GM12872 (cell line): ENCODE results near the gene MED13L.

Experiments
- TF ChIP-seq, protein P1 (sequence below): IDR thresholded peaks from 3 replicates; pipeline ENCODE4 v1.5.1; 2011; ENCODE audit warnings: low read depth, mild to moderate bottlenecking, low read length, moderate library complexity; ENCODE audit not compliant: insufficient read depth

The MED13L gene

DNA sequence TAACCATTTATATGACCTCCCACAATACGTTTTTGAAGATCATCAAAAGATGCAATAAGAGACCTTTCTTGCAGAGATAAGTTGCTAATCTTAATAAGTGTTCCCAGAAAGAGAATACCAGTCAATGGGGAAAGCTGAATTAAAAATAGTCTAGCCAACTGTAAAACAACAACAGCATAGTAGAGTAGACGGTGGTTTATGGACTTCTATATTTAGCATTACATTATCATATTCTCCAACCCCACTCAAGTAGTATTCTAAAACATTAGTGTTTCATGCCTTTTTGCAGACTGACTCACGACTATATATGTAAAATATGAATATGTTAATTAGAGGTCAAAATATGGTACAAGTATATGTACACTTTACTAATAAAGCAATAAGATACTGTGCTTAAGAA is 218.9 kb downstream of the MED13L start:
- TF ChIP-seq, protein P1, sequence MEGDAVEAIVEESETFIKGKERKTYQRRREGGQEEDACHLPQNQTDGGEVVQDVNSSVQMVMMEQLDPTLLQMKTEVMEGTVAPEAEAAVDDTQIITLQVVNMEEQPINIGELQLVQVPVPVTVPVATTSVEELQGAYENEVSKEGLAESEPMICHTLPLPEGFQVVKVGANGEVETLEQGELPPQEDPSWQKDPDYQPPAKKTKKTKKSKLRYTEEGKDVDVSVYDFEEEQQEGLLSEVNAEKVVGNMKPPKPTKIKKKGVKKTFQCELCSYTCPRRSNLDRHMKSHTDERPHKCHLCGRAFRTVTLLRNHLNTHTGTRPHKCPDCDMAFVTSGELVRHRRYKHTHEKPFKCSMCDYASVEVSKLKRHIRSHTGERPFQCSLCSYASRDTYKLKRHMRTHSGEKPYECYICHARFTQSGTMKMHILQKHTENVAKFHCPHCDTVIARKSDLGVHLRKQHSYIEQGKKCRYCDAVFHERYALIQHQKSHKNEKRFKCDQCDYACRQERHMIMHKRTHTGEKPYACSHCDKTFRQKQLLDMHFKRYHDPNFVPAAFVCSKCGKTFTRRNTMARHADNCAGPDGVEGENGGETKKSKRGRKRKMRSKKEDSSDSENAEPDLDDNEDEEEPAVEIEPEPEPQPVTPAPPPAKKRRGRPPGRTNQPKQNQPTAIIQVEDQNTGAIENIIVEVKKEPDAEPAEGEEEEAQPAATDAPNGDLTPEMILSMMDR = no peak

DNA sequence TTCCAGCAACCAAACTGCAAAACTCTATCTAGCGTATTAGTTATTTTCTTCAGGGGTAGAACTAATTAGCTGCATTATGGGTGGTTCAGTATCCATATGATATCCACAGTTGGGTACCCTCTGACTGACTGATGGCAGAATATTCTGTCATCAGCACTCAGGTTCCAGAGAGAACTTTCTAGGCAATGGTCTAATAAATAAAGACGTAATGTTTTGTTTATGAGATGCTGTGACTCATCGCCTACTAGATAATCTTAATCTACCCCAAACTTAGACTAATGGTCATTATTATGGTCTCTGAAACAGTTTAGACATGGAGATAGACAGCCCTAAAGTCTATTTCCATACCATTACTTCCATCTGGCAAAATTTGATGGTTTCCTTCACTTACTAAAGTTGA is 220.1 kb downstream of the MED13L start:
- TF ChIP-seq, protein P1 = no peak

DNA sequence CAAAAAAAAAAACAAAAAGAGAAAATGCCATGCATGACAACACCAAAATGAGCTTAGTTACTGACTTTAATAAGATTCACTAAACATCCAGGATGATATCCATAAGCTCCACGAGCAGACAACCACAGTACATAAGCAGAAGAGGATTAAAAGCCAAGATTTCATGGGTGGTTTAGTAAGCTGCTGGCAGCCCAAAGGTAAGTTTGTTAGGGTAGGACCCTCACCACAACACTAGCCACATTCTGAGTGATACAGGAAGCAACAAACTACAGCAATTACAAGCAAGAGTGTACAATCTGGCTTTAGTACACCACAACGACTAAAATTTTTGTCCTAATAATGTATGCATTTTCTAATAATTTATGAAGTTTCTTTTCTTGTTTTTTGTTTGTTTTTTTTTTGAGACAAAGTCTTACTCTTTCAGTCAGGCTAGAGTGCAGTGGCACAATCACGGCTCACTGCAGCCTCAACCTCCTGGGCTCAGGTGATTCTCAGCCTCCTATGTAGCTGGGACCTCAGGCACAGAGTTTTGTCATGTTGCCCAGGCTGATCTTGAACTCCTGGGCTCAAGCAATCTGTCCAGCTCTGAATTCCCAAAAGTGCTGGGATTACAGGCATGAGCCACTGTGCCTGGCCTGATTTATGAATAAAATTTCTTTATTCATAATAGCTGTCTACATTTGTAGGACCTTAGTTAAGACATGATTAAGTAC is 221.4 kb downstream of the MED13L start:
- TF ChIP-seq, protein P1 = no peak

DNA sequence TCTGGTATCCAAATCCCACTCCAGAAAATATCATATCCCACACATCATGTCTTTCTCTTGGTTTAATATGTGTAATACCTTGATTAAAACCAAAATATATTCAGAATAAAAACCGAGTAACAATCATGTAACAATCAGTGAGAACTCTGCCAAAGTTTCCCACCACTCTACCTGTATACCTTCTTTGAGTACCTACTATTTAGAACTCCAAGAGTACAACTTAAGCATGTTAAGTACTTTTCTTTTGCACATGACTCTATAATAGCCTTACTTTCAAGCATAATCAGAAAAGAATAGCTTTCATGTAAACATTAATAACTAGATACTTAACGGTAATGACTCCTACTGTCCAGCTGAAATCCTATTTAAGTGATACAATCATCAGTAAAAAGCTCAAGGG is 223.2 kb downstream of the MED13L start:
- TF ChIP-seq, protein P1 = no peak

DNA sequence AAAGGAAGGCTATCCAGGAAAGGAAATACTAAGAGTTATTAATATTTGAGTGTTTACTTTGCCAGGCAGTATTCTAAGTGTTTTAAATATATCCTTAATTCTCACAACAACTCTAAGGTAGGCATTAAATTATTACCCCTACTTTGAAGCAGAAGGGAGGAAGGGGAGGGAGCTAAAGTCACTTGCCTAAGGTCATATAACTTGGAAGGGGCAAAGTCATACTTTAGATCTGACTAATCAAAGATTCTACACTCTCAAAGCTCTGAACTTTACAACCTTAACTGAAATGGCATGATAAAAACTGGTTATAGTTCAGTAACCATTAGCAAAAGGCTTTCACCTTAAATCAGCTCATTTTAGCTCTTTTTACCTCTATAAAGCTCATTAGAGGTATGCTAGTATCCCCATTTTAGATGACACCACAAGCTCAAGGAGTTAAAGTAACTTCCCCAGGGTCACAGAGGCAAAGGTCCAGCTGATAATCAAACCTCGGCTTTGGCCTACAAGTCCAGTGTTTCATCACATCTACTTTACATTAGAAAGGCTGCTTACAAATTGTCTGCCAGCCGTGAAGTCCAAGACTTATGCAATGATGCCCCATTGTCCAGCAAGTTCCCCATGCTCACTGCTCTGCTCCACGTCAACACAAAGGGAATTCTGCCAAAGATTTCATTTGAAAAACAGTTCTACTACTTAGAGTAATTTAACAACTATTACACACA is 223.9 kb downstream of the MED13L start:
- TF ChIP-seq, protein P1 = no peak

DNA sequence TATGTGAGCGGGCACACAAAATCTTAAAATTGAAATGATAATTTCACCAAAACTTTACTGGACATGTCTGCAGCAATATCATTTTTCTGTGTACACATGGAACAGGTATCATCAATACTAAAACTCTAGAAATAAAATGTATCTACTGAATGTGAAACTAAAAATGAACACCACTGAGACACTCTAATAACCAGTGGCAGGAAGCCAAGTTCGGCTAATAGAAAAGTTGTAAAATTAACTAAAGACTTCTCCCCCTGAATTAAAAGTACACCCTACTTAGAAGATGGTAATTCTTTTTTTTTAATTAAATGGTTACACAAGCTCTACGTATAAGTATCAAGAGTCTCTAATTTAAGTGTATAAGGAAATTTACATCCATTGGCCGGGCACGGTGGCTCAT is 227.2 kb downstream of the MED13L start:
- TF ChIP-seq, protein P1 = no peak

DNA sequence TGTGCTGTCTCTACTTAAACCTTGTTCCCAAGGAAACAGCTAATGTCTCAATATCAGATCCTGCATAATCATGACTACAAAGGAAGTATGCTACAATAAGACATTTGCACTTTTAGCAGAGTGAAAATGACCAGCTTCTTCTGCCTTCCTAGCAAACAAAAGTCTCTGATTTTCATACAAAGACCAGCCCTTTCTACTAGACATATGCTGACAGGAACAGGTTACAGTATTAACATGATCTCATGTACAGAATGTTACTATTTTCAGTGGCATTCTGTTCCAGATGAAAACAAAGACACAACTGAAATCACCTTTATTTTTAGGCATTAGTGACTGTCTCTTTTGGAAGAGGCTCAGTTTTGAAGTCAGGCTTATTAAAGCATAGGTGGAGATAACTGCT is 228.6 kb downstream of the MED13L start:
- TF ChIP-seq, protein P1 = no peak
